ENCODE results near the gene SMIM5.
"Not testable (repeated sequence)": the region's sequence is repeated elsewhere in the genome, so short reads cannot be mapped to it uniquely, and the experiment has no call there.

The SMIM5 gene

GRCh38 chr17:75590314-75590761, 42.9 kb upstream of the SMIM5 start:
- in situ Hi-C loops (cut with HindIII; ENCODE audit: low sequenced_read_pairs) = no loop called here
- H3K4me3 ChIP-seq (ENCODE audit: low read depth, low read length) = no peak overlapping the region
- no peak for DNase-seq (ENCODE audit: low read depth)
- TF ChIP-seq, protein P1, sequence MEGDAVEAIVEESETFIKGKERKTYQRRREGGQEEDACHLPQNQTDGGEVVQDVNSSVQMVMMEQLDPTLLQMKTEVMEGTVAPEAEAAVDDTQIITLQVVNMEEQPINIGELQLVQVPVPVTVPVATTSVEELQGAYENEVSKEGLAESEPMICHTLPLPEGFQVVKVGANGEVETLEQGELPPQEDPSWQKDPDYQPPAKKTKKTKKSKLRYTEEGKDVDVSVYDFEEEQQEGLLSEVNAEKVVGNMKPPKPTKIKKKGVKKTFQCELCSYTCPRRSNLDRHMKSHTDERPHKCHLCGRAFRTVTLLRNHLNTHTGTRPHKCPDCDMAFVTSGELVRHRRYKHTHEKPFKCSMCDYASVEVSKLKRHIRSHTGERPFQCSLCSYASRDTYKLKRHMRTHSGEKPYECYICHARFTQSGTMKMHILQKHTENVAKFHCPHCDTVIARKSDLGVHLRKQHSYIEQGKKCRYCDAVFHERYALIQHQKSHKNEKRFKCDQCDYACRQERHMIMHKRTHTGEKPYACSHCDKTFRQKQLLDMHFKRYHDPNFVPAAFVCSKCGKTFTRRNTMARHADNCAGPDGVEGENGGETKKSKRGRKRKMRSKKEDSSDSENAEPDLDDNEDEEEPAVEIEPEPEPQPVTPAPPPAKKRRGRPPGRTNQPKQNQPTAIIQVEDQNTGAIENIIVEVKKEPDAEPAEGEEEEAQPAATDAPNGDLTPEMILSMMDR (IDR thresholded peaks at IDR 0.05; ENCODE audit: low read depth, low read length, missing control alignments) = no peak

- DNase-seq (ENCODE audit: low read depth) = no peak
- no peak overlapping the region for H3K4me3 ChIP-seq (ENCODE audit: low read depth, low read length)
Measured at GRCh38 chr17:75590849-75591721, 42.1 kb upstream of the SMIM5 start.

GRCh38 chr17:75591722-75592302, 41.4 kb upstream of the SMIM5 start:
- no peak overlapping the region for H3K4me3 ChIP-seq (ENCODE audit: low read depth, low read length)
- TF ChIP-seq, protein P1 (IDR thresholded peaks at IDR 0.05; ENCODE audit: low read depth, low read length, missing control alignments) = no peak
- in situ Hi-C loops (cut with HindIII; ENCODE audit: low sequenced_read_pairs) = no loop called here
- DNase-seq (ENCODE audit: low read depth) = no peak

More at GRCh38 chr17:75590849-75591721, 42.1 kb upstream of the SMIM5 start:
- TF ChIP-seq, protein P1 (IDR thresholded peaks at IDR 0.05; ENCODE audit: low read depth, low read length, missing control alignments) = no peak
- in situ Hi-C loops (cut with HindIII; ENCODE audit: low sequenced_read_pairs) = no loop called here

GRCh38 chr17:75592348-75593020, 40.8 kb upstream of the SMIM5 start:
- TF ChIP-seq, protein P1 (IDR thresholded peaks at IDR 0.05; ENCODE audit: low read depth, low read length, missing control alignments) = no peak
- DNase-seq (ENCODE audit: low read depth) = no peak
- in situ Hi-C loops (cut with HindIII; ENCODE audit: low sequenced_read_pairs) = no loop called here
- no peak overlapping the region for H3K4me3 ChIP-seq (ENCODE audit: low read depth, low read length)

GRCh38 chr17:75593430-75593829, 39.8 kb upstream of the SMIM5 start:
- DNase-seq (ENCODE audit: low read depth); in situ Hi-C loops (cut with HindIII; ENCODE audit: low sequenced_read_pairs); H3K4me3 ChIP-seq (ENCODE audit: low read depth, low read length): not testable (repeated sequence)

- no peak overlapping the region for H3K4me3 ChIP-seq (ENCODE audit: low read depth, low read length)
- in situ Hi-C loops (cut with HindIII; ENCODE audit: low sequenced_read_pairs) = loop anchor here (5.0 kb wide), 1 partner anchor 52 kb away; no protein-coding TSS in a partner anchor
- DNase-seq (ENCODE audit: low read depth) = no peak
- TF ChIP-seq, protein P1 (IDR thresholded peaks at IDR 0.05; ENCODE audit: low read depth, low read length, missing control alignments) = no peak
Measured at GRCh38 chr17:75594499-75595283, 38.5 kb upstream of the SMIM5 start.

Measured in astrocyte of the cerebellum (primary cell).